Measurements from ENCODE around the gene SLC22A31.

DNA sequence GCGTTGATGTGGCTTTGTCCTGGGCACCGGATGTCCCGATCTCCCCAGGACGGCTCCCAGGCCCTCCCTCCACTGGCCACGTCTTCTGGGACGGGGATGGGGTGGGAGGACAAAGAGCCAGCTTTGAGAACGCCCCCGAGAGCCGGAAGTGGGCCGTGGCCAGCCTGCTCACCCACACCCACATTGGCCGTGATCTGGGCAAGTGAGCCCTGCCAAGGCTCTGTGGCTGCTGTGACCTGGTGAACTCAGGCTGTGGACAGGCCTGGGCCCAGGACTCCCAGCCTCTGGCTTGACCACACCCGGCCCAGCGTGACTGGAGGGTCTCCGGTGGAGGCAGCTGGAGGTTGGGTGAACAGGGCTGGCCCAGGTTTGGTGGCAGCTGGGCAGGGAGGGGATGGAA, 25.5 kb downstream of the SLC22A31 start:
- TF ChIP-seq EZH2 (IDR thresholded peaks at IDR 0.05; ENCODE audit: borderline replicate concordance, low read length): no peak
- TF ChIP-seq, protein P1, sequence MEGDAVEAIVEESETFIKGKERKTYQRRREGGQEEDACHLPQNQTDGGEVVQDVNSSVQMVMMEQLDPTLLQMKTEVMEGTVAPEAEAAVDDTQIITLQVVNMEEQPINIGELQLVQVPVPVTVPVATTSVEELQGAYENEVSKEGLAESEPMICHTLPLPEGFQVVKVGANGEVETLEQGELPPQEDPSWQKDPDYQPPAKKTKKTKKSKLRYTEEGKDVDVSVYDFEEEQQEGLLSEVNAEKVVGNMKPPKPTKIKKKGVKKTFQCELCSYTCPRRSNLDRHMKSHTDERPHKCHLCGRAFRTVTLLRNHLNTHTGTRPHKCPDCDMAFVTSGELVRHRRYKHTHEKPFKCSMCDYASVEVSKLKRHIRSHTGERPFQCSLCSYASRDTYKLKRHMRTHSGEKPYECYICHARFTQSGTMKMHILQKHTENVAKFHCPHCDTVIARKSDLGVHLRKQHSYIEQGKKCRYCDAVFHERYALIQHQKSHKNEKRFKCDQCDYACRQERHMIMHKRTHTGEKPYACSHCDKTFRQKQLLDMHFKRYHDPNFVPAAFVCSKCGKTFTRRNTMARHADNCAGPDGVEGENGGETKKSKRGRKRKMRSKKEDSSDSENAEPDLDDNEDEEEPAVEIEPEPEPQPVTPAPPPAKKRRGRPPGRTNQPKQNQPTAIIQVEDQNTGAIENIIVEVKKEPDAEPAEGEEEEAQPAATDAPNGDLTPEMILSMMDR (IDR thresholded peaks at IDR 0.05; ENCODE audit: low read length): no peak

Data from OCI-LY1 (cell line).